ENCODE results near the gene PDGFB.
"Not testable (repeated sequence)": the region's sequence is repeated elsewhere in the genome, so short reads cannot be mapped to it uniquely, and the experiment has no call there.

Gene PDGFB

GRCh38 chr22:39223091-39223710, 21.6 kb downstream of the PDGFB start:
- no peak for DNase-seq

GRCh38 chr22:39221999-39222686, 22.6 kb downstream of the PDGFB start:
- DNase-seq: no peak

- DNase-seq: no peak
These were observed 23.6 kb downstream of the PDGFB start for GRCh38 chr22:39220890-39221850.

- DNase-seq: no peak
These were observed 24.3 kb downstream of the PDGFB start for GRCh38 chr22:39220450-39220849.

GRCh38 chr22:39219071-39220039, 25.4 kb downstream of the PDGFB start:
- peak; percentile 15 for DNase-seq

GRCh38 chr22:39218432-39218831, 26.4 kb downstream of the PDGFB start:
- not testable (repeated sequence) for DNase-seq

- DNase-seq: no peak
These were observed 28.7 kb downstream of the PDGFB start for GRCh38 chr22:39216143-39216490.

- DNase-seq: peak; percentile 58
These were observed 29.2 kb downstream of the PDGFB start for GRCh38 chr22:39215426-39216142.

GRCh38 chr22:39215070-39215396, 29.7 kb downstream of the PDGFB start:
- DNase-seq: no peak

GRCh38 chr22:39214383-39215069, 30.3 kb downstream of the PDGFB start:
- peak; percentile 7 for DNase-seq

- DNase-seq: peak; percentile 2
These were observed 30.8 kb downstream of the PDGFB start for GRCh38 chr22:39214006-39214382.

- peak; percentile 21 for DNase-seq
These were observed 31.9 kb downstream of the PDGFB start for GRCh38 chr22:39212721-39213376.

GRCh38 chr22:39209756-39210155, 35.0 kb downstream of the PDGFB start:
- no peak for DNase-seq

- DNase-seq: no peak
These were observed 36.6 kb downstream of the PDGFB start for GRCh38 chr22:39208013-39208680.

GRCh38 chr22:39207141-39208012, 37.4 kb downstream of the PDGFB start:
- DNase-seq: no peak

GRCh38 chr22:39206491-39206890, 38.3 kb downstream of the PDGFB start:
- no peak for DNase-seq

- DNase-seq: peak; percentile 43
These were observed 39.3 kb downstream of the PDGFB start for GRCh38 chr22:39205344-39206021.

GRCh38 chr22:39204216-39204615, 40.6 kb downstream of the PDGFB start:
- no peak for DNase-seq

GRCh38 chr22:39197578-39197977, 47.2 kb downstream of the PDGFB start:
- DNase-seq: no peak
